HG02798 (cell line): Measurements from ENCODE around the gene SLC26A4.
A peak's percentile ranks its signal among the peaks of the same experiment; 100 is the strongest.

Experiments
- ATAC-seq: cut with Tn5 transposase; IDR thresholded peaks from one replicate; pipeline ENCODE4 v1.9.1; 2021; ENCODE audit warnings: mild to moderate bottlenecking; ENCODE audit not compliant: unreplicated experiment, poor library complexity

The SLC26A4 gene

DNA sequence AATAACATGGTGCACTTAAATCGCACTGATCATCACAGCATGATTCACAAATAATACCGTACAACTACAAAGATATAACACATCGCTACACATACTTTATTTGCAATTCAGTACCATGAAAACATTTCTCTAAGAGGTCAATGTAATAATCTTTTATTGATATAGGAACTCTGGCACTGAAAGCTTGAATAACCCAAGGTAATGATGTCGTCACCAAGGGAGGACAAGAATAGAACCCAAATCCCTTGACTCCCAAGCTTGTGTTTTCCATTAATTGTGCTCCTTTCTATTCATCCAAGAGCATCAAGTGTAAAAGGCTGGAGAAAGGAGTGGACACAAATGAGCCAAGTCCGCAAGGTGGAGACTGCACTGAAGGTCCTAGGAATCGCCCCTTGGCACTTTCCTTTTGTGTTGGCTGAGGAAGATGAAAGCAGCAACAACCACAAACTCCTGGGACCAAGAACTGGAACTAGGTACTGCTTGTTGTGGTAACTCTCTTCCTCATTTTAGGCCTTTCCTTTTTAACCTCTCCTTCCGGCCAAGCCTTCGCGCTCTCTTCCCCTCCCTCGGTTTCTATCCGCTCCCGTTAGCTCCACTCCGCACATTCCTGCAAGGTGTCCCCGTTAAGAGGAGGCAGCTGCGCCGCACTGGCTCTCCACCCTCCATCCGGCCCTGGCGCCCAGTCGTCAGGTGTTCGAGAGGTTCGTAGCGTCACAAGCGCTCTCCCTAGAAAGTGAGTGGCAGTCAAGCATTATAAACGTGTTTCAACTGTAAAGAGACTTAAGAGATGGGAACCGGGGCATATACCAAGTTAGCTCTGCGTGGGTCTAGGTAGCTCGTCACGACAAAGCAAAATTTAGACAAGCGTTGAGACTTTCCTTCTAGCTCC, 82.3 kb downstream of the SLC26A4 start:
- ATAC-seq: peak; percentile 36

- ATAC-seq: peak; percentile 94
Observed at GRCh38 chr7:107743567-107744344, 83.1 kb downstream of the SLC26A4 start, which contains the start of gene CBLL1. TSS of gene CBLL1 (plus strand) at chr7:107744142. CDS start at chr7:107744164, 22 bp downstream.

DNA sequence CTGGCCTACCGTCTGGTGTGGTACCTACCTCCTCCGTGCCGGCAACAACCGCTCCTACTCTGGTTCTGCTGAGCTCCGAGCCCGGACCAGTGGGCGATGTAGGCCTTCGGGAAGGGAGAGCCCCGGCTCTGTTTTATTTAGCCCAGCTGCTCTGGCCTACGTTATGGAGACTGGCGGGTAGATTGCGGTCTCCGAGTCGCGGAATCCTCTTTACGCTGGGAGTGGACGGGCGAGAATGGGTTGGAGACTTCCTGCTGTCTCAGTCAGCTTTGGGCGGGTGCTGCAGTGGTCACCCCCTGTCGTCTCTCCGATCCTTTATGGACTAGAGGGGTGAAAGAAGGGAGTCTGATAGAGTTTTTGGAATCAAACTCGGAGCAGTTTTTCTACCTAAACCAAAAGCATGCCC, 83.7 kb downstream of the SLC26A4 start:
- peak; percentile 30 for ATAC-seq

- no peak for ATAC-seq
Observed at GRCh38 chr7:107746006-107746405, 85.4 kb downstream of the SLC26A4 start.

DNA sequence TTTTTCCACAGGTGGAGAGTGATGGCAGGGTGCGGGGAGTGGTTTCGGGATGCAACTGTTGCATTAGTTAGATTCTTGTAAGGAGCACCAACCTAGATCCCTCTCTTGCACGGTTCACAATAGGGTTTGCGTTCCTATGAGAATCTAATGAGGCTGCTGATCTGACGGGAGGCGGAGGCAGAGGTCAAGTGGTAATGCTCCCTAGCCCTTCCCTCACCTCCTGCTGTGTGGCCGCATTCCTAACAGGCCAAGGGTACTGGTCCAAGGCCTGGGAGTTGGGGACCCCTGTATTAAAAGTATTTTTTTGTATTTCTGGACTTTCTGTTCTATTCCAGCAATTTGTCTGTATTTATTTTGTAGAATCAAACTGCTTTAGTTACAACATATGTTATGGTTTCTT, 90.5 kb downstream of the SLC26A4 start:
- ATAC-seq: no peak

GRCh38 chr7:107754642-107755041, 94.0 kb downstream of the SLC26A4 start:
- no peak for ATAC-seq

DNA sequence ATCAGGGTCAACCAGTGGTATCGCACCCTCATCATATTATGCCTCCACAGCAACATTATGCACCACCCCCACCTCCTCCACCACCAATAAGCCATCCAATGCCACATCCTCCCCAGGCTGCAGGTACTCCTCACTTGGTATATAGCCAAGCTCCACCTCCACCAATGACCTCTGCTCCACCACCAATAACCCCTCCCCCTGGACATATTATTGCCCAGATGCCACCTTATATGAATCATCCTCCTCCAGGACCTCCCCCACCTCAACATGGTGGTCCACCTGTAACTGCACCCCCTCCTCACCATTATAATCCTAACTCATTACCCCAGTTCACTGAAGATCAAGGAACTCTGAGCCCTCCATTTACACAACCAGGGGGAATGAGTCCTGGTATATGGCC, 98.0 kb downstream of the SLC26A4 start:
- no peak for ATAC-seq

DNA sequence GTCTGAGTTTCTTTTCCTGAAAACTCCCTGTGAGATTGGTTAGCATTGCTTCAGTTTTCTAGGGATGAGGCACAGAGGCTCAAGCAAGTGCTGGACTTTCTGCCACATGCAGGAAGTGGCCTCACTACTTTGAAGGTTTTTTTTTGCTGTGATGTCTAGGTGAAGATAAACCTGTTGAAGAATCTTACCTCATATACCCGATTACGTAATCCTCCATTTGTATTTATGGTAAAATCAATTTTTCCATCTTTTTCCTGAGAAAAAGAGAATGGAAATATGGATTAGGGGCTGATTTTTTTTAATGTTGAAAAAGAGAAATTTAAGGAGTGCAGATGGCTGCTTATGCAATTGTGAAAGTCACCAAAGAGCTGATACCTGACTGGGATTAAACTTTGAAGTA, 106.8 kb downstream of the SLC26A4 start:
- no peak for ATAC-seq
